ENCODE data around the gene TP53RK. TPM values are rescaled to one million over a fixed set of nuclear protein-coding genes. Genes with fewer than 3 reads are reported as not detected.

The TP53RK gene
- total RNA-seq, 2 donors from 2014 or later, result 11.3 to 12.1 TPM

DNA sequence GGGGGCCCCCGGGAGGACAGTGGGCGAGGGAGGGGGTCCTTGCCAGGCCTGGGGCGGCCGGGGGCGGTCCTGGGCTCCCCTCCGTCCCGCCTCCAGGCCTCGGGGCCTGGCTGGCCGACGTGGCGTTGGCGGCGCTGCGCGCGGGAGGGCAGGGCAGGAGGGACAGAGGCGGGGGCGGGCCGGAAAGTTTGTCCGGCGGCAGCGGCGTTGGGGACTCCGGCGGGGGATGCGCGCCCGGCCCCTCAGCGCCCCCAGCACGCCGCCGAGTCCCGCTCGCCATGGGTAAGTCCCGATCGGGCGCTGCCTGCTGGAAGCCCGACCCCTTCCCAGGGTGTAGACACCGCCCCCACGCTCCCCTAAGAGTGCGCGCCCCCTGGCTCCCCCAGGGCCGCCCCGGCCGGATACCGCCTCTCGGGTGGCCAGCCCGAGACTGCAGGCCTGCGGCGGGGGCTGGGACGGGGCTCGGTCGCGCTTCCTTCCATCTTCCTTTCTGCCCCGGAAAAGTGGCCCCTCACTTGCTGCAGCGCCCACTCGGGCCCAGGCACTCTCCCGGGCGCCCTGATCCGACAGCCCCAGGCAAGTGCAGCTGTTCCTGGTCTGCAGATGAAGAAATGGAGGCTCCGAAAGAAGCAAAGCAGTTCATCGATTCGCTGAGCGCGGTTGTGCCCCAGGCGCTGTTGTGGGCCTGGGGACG, 20.4 kb upstream of the TP53RK start, which contains the start of gene SLC2A10:
TSS of gene SLC2A10 (plus strand) at position 191 of the 694 bp plus-strand sequence. CDS start at position 279, 88 bp downstream.
- no peaks in the 10 kb centered on the region for H3K36me3 ChIP-seq
- H3K27ac ChIP-seq, result peak within 1 kb of the TSS; percentile 68 to 72
- H3K9me3 ChIP-seq, result peaks cover 0 to 4% of the 10 kb centered on the region in 2 donors
- TF ChIP-seq CTCF (IDR thresholded peaks at IDR 0.05), result peak in 1 of 2 donors; percentile 50
- DNase-seq (ENCODE audit: low spot score), result peak; percentile 63
- H3K4me1 ChIP-seq, result peaks cover 0 to 16% of the 10 kb centered on the region in 2 donors
- peak within 1 kb of the TSS; percentile 76 for H3K4me3 ChIP-seq
- H3K27me3 ChIP-seq, result no peaks in the 10 kb centered on the region

DNA sequence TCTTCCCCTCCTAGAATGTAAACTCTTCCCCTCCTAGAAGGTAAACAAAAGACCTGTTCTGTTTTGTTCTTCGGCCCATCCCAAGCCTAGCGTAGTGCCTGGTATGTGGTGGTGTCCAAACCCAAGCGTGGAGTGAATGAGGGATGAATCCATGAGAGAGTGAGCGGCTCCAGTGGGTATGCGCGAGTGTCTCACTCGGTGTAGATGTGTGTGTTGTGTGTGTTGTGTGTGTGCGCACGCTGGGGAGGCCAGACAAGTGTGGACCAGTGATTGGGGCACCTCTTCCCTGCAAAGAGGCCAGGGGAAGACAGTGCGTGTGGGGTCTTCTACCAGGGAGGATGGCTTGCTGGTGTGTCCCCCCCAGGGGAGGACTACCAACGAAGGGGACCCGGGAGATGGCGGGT, 19.8 kb upstream of the TP53RK start:
- DNase-seq (ENCODE audit: low spot score), result no peak
- TF ChIP-seq CTCF (IDR thresholded peaks at IDR 0.05), result no peak

GRCh38 chr20:46708172-46708860, 19.1 kb upstream of the TP53RK start:
- Histone ChIP-seq H3K27ac (peak overlapping the region in 1 of 2 donors; percentile 68), H3K36me3 (no peaks in the 10 kb centered on the region), H3K27me3 (no peaks in the 10 kb centered on the region), H3K9me3 (peaks cover 0 to 4% of the 10 kb centered on the region in 2 donors), H3K4me1 (peaks cover 0 to 16% of the 10 kb centered on the region in 2 donors), H3K4me3 (no peak overlapping the region)
- no peak for TF ChIP-seq CTCF (IDR thresholded peaks at IDR 0.05)
- no peak for DNase-seq (ENCODE audit: low spot score)

More for the DNA sequence above, 19.8 kb upstream of the TP53RK start:
- Histone ChIP-seq H3K27me3 (no peaks in the 10 kb centered on the region), H3K4me1 (peaks cover 0 to 16% of the 10 kb centered on the region in 2 donors), H3K36me3 (no peaks in the 10 kb centered on the region), H3K4me3 (peak overlapping the region; percentile 76), H3K27ac (peak overlapping the region; percentile 68 to 72), H3K9me3 (peaks cover 0 to 4% of the 10 kb centered on the region in 2 donors)

GRCh38 chr20:46706242-46706641, 17.0 kb upstream of the TP53RK start:
- Histone ChIP-seq H3K27ac (no peak overlapping the region), H3K36me3 (no peaks in the 10 kb centered on the region), H3K27me3 (no peaks in the 10 kb centered on the region), H3K4me1 (peaks cover 0 to 16% of the 10 kb centered on the region in 2 donors), H3K9me3 (peaks cover 0 to 4% of the 10 kb centered on the region in 2 donors), H3K4me3 (no peak overlapping the region)
- DNase-seq (ENCODE audit: low spot score), result no peak
- no peak for TF ChIP-seq CTCF (IDR thresholded peaks at IDR 0.05)

DNA sequence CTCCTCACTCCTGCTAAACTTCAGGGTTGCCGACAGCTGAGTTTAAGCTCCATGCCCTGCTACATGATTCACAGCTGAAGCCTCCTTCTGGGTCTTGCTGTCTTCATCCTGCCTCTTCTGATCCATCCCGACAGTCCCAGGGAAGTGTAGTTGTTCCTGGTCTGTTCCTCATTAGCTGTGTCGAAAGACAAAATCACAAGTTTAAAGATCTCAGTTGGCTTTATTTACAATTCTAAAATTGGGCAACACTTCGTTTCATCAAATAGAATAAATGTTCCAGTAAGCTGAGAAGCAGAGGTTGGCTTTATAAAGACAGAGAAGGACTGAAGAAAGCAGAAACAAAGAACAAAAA, 16.1 kb upstream of the TP53RK start:
- Histone ChIP-seq H3K27ac (no peak overlapping the region), H3K4me1 (peaks cover 0 to 11% of the 10 kb centered on the region in 2 donors), H3K27me3 (no peaks in the 10 kb centered on the region), H3K9me3 (peaks cover 0 to 4% of the 10 kb centered on the region in 2 donors), H3K4me3 (no peak overlapping the region), H3K36me3 (no peaks in the 10 kb centered on the region)
- no peak for TF ChIP-seq CTCF (IDR thresholded peaks at IDR 0.05)
- DNase-seq (ENCODE audit: low spot score), result no peak
